ENCODE results near the gene TSPAN13.

The TSPAN13 gene

GRCh38 chr7:16753102-16753931, at the start of gene TSPAN13:
Gene TSPAN13, plus strand, starts transcription at chr7:16753755. Its CDS starts 213 bp downstream, at chr7:16753968.
- peak in 1 of 2 donors; percentile 16 for DNase-seq (ENCODE audit: low read depth in 2 of 2)

- no peak for DNase-seq (ENCODE audit: low read depth in 2 of 2)
These were observed 45.0 kb upstream of the TSPAN13 start for GRCh38 chr7:16708511-16708910.

- no peak for DNase-seq (ENCODE audit: low read depth in 2 of 2)
These were observed 44.6 kb upstream of the TSPAN13 start for GRCh38 chr7:16708980-16709379.

- DNase-seq (ENCODE audit: low read depth in 2 of 2) = no peak
These were observed 42.9 kb upstream of the TSPAN13 start for GRCh38 chr7:16710651-16711050.

GRCh38 chr7:16711730-16712129, 41.8 kb upstream of the TSPAN13 start:
- DNase-seq (ENCODE audit: low read depth in 2 of 2) = no peak

GRCh38 chr7:16712916-16713315, 40.6 kb upstream of the TSPAN13 start:
- DNase-seq (ENCODE audit: low read depth in 2 of 2) = no peak

GRCh38 chr7:16715928-16716327, 37.6 kb upstream of the TSPAN13 start:
- DNase-seq (ENCODE audit: low read depth in 2 of 2) = no peak

- DNase-seq (ENCODE audit: low read depth in 2 of 2) = no peak
These were observed 35.4 kb upstream of the TSPAN13 start for GRCh38 chr7:16718111-16718656.

- no peak for DNase-seq (ENCODE audit: low read depth in 2 of 2)
These were observed 33.9 kb upstream of the TSPAN13 start for GRCh38 chr7:16719699-16720098.

GRCh38 chr7:16721541-16721940, 32.0 kb upstream of the TSPAN13 start:
- no peak for DNase-seq (ENCODE audit: low read depth in 2 of 2)

GRCh38 chr7:16724344-16724743, 29.2 kb upstream of the TSPAN13 start:
- DNase-seq (ENCODE audit: low read depth in 2 of 2) = no peak

- no peak for DNase-seq (ENCODE audit: low read depth in 2 of 2)
These were observed 27.4 kb upstream of the TSPAN13 start for GRCh38 chr7:16726189-16726588.

- no peak for DNase-seq (ENCODE audit: low read depth in 2 of 2)
These were observed 25.8 kb upstream of the TSPAN13 start for GRCh38 chr7:16727736-16728135.

- no peak for DNase-seq (ENCODE audit: low read depth in 2 of 2)
These were observed 24.7 kb upstream of the TSPAN13 start for GRCh38 chr7:16728811-16729210.

- no peak for DNase-seq (ENCODE audit: low read depth in 2 of 2)
These were observed 24.0 kb upstream of the TSPAN13 start for GRCh38 chr7:16729541-16729940.

- no peak for DNase-seq (ENCODE audit: low read depth in 2 of 2)
These were observed 22.6 kb upstream of the TSPAN13 start for GRCh38 chr7:16730937-16731336.

- no peak for DNase-seq (ENCODE audit: low read depth in 2 of 2)
These were observed 20.7 kb upstream of the TSPAN13 start for GRCh38 chr7:16732828-16733227.

- no peak for DNase-seq (ENCODE audit: low read depth in 2 of 2)
These were observed 19.3 kb upstream of the TSPAN13 start for GRCh38 chr7:16734148-16734726.

- no peak for DNase-seq (ENCODE audit: low read depth in 2 of 2)
These were observed 18.5 kb upstream of the TSPAN13 start for GRCh38 chr7:16735020-16735419.

- DNase-seq (ENCODE audit: low read depth in 2 of 2) = no peak
These were observed 15.4 kb upstream of the TSPAN13 start for GRCh38 chr7:16738011-16738688.

GRCh38 chr7:16739863-16740622, 13.5 kb upstream of the TSPAN13 start:
- DNase-seq (ENCODE audit: low read depth in 2 of 2) = no peak

- DNase-seq (ENCODE audit: low read depth in 2 of 2) = no peak
These were observed 13.0 kb upstream of the TSPAN13 start for GRCh38 chr7:16740623-16740953.
